Neural progenitor cell (in vitro differentiated cells): ENCODE results near the gene NSUN7.

Experiments
- EZH2 ChIP-seq: fragments of 200-600 bp; sonication (generic); IDR thresholded peaks from 2 replicates; pipeline ENCODE4 v1.6.1; 2017; ENCODE audit warnings: antibody characterized with exemption, mild to moderate bottlenecking, moderate library complexity
- EZH2phosphoT487 ChIP-seq: fragments of 200-600 bp; sonication (generic); IDR thresholded peaks from 2 replicates; pipeline ENCODE4 v1.6.1; 2017; ENCODE audit warnings: antibody characterized with exemption
- TF ChIP-seq, protein P1 (sequence below): fragments of 200-600 bp; sonication (generic); IDR thresholded peaks from 2 replicates; pipeline ENCODE4 v1.5.1; 2017; ENCODE audit warnings: antibody characterized with exemption, mild to moderate bottlenecking

- TF ChIP-seq, protein P1, sequence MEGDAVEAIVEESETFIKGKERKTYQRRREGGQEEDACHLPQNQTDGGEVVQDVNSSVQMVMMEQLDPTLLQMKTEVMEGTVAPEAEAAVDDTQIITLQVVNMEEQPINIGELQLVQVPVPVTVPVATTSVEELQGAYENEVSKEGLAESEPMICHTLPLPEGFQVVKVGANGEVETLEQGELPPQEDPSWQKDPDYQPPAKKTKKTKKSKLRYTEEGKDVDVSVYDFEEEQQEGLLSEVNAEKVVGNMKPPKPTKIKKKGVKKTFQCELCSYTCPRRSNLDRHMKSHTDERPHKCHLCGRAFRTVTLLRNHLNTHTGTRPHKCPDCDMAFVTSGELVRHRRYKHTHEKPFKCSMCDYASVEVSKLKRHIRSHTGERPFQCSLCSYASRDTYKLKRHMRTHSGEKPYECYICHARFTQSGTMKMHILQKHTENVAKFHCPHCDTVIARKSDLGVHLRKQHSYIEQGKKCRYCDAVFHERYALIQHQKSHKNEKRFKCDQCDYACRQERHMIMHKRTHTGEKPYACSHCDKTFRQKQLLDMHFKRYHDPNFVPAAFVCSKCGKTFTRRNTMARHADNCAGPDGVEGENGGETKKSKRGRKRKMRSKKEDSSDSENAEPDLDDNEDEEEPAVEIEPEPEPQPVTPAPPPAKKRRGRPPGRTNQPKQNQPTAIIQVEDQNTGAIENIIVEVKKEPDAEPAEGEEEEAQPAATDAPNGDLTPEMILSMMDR = peak; percentile 56
- TF ChIP-seq EZH2 (no peak), EZH2phosphoT487 (no peak)
These were observed 30.6 kb upstream of the NSUN7 start for GRCh38 chr4:40719008-40719623.
